HS-5 (cell line): ENCODE data around the gene REPS1.

ENCODE experiments used
- DNase-seq: peaks from one replicate; pipeline ENCODE4 v3.0.0-alpha.2; 2012; ENCODE audit warnings: low read depth

Gene REPS1

GRCh38 chr6:138856654-138857053 is 131.4 kb downstream of the REPS1 start:
- DNase-seq, result no peak
